ENCODE measurements around the gene CHD5. TPM values are rescaled to one million over a fixed set of nuclear protein-coding genes. Genes with fewer than 3 reads are reported as not detected.
A peak's percentile ranks its signal among the peaks of the same experiment; 100 is the strongest.
"Not testable (repeated sequence)": the region's sequence is repeated elsewhere in the genome, so short reads cannot be mapped to it uniquely, and the experiment has no call there.

The CHD5 gene
- total RNA-seq, 1 experiment from 2014 or later = 0.53 TPM

DNA sequence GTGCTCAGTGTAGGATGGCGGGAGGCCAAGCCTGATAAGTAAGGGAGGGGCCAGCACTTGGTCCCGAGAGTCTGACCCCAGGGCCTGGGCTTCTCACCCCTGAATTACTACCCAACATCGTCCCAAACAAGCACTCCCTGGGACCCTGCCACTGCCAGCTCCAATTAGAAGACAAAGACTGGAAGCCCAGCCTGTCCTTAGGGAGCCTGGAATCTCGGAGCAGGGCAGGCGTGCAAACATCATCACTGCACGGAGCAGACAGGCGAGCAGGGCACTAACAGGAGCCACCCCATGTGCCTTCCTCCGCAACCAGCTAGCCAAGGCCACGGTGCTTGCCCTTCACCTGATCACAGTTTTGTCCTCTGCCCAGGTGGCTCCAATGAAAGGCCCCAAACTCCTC is 111.2 kb downstream of the CHD5 start:
- no peaks in the 10 kb centered on the region for H3K4me1 ChIP-seq (replicated peaks)
- no peaks in the 10 kb centered on the region for H3K27me3 ChIP-seq (replicated peaks)
- no peaks in the 10 kb centered on the region for H3K9me3 ChIP-seq (replicated peaks)
- no peak overlapping the region for H3K4me3 ChIP-seq
- no peaks in the 10 kb centered on the region for H3K36me3 ChIP-seq
- H3K27ac ChIP-seq = no peak overlapping the region
- no peak for DNase-seq (ENCODE audit: low read depth in 1 of 2, low spot score in 2 of 2)

DNA sequence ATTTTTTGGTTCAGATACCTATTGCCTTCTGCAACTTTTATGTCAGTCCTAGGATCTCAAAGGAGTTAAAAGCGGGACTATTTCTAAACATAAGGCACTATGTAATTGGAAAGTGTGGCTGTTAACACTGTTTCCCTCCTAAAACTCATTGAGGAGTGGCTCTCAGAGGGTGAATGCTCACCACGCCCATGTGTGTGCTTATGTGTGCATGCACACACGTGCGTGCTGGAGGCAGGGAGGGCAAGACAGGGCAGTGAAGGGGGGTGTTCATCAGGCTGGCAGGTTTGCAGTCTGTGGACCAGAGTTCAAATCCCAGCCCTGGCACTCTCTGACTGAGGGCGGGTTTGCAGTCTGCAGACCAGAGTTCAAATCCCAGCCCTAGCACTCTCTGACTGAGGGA is 112.0 kb downstream of the CHD5 start:
- no peak for DNase-seq (ENCODE audit: low read depth in 1 of 2, low spot score in 2 of 2)
- H3K9me3 ChIP-seq (replicated peaks) = no peaks in the 10 kb centered on the region
- no peak overlapping the region for H3K27ac ChIP-seq
- H3K36me3 ChIP-seq = no peaks in the 10 kb centered on the region
- no peaks in the 10 kb centered on the region for H3K4me1 ChIP-seq (replicated peaks)
- no peaks in the 10 kb centered on the region for H3K27me3 ChIP-seq (replicated peaks)
- H3K4me3 ChIP-seq = no peak overlapping the region

DNA sequence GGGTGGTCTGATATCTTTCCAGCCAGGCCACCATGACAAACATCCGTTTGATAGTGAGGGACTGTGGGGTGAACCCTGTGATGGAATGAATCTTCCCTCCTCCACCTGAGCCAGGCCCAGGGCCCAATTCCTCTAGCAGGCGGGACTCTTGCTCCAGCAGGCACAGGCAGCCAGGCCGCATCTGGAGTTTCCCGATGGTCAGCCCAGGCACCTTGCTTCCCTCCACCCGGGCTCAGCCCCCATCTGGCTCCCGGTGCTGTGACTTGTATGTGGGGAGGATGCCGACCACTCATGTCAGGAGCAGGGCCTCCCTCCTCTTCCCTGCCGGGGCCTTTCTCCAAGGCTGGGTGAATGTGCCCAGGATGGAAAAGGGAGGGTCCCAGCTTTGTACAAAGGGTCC is 113.4 kb downstream of the CHD5 start:
- Histone ChIP-seq H3K36me3 (no peaks in the 10 kb centered on the region), H3K27ac (no peak overlapping the region)
- DNase-seq (ENCODE audit: low read depth in 1 of 2, low spot score in 2 of 2) = no peak

DNA sequence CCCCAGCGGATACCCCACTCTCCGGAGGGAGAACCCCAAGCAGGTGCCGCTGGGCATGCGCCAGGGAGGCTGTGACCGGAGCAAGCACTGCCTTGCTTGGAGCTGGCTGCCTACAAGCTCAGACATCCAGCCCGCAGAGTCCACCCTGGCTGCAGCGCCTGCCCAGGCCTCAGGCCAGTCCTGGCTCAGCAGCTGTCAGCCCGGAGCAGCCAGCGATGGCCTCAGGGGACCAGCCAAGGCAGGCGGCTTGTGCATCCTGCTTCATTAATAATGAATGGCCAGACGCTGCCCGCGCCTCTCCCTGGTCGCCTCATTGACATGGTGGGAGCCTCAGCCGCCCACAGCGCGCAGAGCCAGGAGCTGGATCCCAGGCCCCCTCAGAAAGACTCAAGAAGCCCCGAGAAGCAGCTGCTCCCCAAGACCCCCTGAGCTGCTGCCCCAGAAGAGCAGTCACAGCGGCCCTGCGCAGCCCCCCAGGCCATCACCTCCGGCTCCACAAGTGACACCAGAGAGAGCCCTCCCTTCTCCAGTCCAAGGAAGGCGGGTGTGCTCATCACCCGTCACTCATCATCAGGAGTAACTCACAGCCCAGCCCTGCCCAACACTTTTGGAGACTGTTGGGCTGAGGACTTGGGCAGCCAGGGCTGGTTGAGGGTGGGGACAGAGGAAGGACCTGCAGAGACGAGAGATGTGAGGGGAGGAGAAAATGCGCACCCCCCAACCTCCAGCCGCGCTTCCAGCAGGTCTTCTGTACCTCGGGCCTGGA is 114.8 kb downstream of the CHD5 start:
- Histone ChIP-seq H3K9me3 (replicated peaks) (no peaks in the 10 kb centered on the region), H3K4me1 (replicated peaks) (no peaks in the 10 kb centered on the region), H3K27ac (no peak overlapping the region), H3K4me3 (no peak overlapping the region), H3K27me3 (replicated peaks) (no peaks in the 10 kb centered on the region), H3K36me3 (no peaks in the 10 kb centered on the region)
- DNase-seq (ENCODE audit: low read depth in 1 of 2, low spot score in 2 of 2) = no peak

More for the DNA sequence above, 113.4 kb downstream of the CHD5 start:
- Histone ChIP-seq H3K4me3 (no peak overlapping the region), H3K27me3 (replicated peaks) (no peaks in the 10 kb centered on the region), H3K4me1 (replicated peaks) (no peaks in the 10 kb centered on the region), H3K9me3 (replicated peaks) (no peaks in the 10 kb centered on the region)

DNA sequence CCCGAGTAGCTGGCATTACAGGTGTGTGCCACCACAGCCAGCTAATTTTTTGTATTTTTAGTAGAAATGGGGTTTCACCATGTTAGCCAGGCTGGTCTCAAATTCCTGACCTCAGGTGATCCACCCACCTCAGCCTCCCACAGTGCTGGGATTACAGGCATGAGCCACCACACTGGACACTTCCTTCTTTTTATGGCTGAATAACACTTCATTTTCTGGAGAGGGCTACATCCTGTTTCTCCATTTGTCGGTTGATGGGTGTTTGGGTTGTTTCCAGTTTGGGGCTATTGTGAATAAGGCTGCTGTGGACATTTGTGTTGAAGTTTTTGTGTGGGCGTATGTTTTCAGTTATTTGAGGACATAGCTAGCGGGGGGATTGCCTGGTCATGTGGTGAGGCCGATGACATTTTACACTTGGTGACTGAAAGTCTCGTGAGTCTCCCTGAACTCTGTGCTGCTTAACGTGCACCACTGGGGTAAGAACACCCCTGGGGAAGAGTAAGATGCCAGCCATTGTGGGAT is 116.5 kb downstream of the CHD5 start:
- not testable (repeated sequence) for H3K4me1 ChIP-seq (replicated peaks); H3K9me3 ChIP-seq (replicated peaks); H3K36me3 ChIP-seq; H3K27ac ChIP-seq; H3K27me3 ChIP-seq (replicated peaks); H3K4me3 ChIP-seq; DNase-seq (ENCODE audit: low read depth in 1 of 2, low spot score in 2 of 2)

DNA sequence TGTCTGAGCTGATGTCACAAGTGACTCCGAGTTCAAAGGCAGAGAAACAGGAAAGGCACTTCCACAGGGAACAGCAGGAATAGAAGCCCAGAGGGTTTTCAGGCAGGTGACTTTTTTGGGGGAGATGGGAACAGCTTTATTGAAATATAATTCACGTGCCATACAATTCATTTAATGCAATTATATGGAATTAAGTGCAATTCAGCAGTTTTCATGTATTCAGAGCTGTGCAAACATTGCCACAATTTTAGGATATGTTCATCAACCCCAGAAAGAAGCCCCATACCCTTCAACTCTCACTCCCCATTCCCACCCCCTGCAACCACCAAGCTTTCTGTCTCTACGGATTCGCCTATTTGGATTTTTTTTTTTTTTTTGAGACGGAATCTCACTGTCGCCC is 117.5 kb downstream of the CHD5 start:
- Histone ChIP-seq H3K4me3 (no peak overlapping the region), H3K27ac (no peak overlapping the region), H3K9me3 (replicated peaks) (no peaks in the 10 kb centered on the region), H3K4me1 (replicated peaks) (no peaks in the 10 kb centered on the region), H3K27me3 (replicated peaks) (no peaks in the 10 kb centered on the region), H3K36me3 (no peaks in the 10 kb centered on the region)
- DNase-seq (ENCODE audit: low read depth in 1 of 2, low spot score in 2 of 2) = no peak

DNA sequence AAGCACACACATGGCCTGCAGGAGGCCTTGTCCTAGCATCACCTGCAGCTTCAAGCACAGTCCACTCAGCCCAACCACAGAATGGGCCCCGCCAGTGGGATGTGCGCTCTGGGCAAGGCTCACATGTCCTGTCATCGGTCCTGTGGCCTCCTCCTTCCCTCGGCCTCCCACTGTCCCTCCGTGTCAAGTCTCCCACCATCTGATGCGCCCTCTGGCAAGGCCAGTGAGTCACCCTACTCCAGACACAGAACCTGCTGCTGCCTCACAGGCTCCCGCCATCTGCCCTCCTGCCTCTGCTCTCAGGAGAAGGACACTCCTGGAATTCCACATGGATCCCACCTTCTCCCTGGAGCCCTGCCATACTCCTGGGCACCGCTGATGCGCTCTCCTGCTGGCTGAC is 120.3 kb downstream of the CHD5 start:
- Histone ChIP-seq H3K36me3 (no peaks in the 10 kb centered on the region), H3K27me3 (replicated peaks) (no peaks in the 10 kb centered on the region), H3K27ac (no peak overlapping the region), H3K4me3 (no peak overlapping the region), H3K9me3 (replicated peaks) (no peaks in the 10 kb centered on the region), H3K4me1 (replicated peaks) (no peaks in the 10 kb centered on the region)
- no peak for DNase-seq (ENCODE audit: low read depth in 1 of 2, low spot score in 2 of 2)

DNA sequence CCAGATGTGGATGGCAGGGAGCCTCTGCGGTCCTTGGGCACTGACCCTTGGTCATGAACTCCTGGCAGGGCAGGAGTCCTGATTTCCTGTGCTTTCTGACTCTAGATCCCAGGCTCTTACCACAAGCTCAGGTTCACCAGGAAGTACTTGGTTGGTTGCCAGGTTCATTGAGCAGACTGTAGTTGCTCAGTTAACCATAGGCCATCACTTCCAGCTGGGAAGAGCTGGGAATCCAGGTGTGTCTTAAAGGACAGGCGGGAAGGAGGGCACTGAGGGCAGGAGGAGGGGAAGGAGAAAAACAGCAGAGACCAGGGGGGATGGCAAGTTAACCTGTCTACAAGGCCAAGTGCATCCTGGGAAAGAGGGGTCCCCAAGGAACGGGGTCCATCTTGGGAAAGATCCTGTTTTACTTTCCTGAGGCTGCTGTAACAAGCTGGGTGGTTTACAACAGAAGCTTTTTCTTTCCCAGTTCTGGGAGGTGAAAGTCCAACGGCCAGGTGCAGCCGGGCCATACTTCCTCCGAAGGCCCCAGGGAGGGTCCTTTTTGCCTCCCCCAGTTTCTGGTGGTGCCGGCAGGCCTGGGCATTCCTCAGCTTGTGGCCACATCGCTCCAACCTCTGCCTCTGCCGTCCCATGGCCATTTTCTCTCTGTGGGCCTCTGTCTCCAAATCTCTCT is 122.8 kb downstream of the CHD5 start:
- no peaks in the 10 kb centered on the region for H3K27me3 ChIP-seq (replicated peaks)
- no peak overlapping the region for H3K27ac ChIP-seq
- H3K9me3 ChIP-seq (replicated peaks) = no peaks in the 10 kb centered on the region
- no peak overlapping the region for H3K4me3 ChIP-seq
- no peak for DNase-seq (ENCODE audit: low read depth in 1 of 2, low spot score in 2 of 2)
- no peaks in the 10 kb centered on the region for H3K4me1 ChIP-seq (replicated peaks)
- no peaks in the 10 kb centered on the region for H3K36me3 ChIP-seq

DNA sequence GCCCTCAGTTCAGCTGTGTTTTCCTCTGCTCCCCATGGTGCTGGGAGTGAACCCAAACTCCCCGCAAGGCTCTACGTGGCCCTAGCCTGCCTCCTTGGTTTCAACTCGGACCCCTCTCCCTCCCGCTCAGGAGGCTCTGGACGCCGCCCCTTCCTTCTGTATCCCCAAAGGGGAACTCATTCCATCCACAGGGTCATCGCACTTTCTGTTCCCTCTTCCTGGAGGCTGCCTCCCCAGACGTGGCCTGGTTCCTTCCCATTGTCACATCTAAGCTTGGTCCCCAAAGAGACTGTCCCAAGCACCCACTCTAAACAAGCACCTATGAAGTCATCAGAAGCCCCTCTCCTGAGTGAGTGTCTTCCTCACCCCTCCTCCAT is 123.6 kb downstream of the CHD5 start:
- Histone ChIP-seq H3K4me3 (no peak overlapping the region), H3K9me3 (replicated peaks) (no peaks in the 10 kb centered on the region), H3K4me1 (replicated peaks) (no peaks in the 10 kb centered on the region), H3K27ac (no peak overlapping the region), H3K36me3 (no peaks in the 10 kb centered on the region), H3K27me3 (replicated peaks) (no peaks in the 10 kb centered on the region)
- no peak for DNase-seq (ENCODE audit: low read depth in 1 of 2, low spot score in 2 of 2)

DNA sequence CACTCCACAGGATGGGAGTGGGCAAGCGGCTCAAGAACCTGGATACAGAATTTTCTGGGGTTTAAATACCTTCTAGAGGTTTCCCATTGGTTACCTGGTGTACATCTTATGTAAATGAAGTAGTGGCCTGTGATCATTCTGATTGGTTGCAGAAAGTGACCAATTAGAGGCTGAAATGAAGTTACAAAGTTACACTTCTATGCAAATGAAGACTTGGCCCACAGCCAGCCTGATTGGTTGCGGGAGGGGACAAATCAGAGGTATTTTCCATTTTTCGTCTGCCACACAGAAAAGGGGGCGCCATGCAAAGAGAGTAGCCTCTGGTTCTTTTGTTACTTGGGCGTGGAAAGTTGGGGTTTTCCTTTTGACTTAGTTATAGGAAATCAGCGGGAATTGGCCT is 125.5 kb downstream of the CHD5 start:
- Histone ChIP-seq H3K4me1 (replicated peaks) (no peaks in the 10 kb centered on the region), H3K27ac (no peak overlapping the region), H3K36me3 (no peaks in the 10 kb centered on the region), H3K9me3 (replicated peaks) (no peaks in the 10 kb centered on the region), H3K4me3 (no peak overlapping the region), H3K27me3 (replicated peaks) (no peaks in the 10 kb centered on the region)
- DNase-seq (ENCODE audit: low read depth in 1 of 2, low spot score in 2 of 2) = no peak

DNA sequence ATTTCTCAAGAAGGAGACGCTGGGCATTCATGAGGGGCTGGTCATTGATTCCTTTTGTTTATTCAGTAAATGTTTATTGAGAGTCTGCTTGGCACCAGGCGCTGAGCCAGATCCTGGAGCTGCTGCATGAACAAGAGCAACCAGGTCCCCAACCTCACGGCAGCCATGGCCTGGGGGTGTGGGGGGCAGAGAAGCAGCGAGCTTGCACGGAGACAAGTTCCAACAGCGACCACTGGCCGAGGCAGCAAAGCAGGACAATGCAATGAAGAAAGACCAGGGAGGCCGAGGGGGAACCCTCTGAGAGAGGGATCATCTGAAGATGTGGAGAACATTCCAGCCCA is 126.9 kb downstream of the CHD5 start:
- Histone ChIP-seq H3K27ac (no peak overlapping the region), H3K4me1 (replicated peaks) (no peaks in the 10 kb centered on the region), H3K9me3 (replicated peaks) (no peaks in the 10 kb centered on the region), H3K27me3 (replicated peaks) (no peaks in the 10 kb centered on the region), H3K4me3 (no peak overlapping the region), H3K36me3 (no peaks in the 10 kb centered on the region)
- no peak for DNase-seq (ENCODE audit: low read depth in 1 of 2, low spot score in 2 of 2)

DNA sequence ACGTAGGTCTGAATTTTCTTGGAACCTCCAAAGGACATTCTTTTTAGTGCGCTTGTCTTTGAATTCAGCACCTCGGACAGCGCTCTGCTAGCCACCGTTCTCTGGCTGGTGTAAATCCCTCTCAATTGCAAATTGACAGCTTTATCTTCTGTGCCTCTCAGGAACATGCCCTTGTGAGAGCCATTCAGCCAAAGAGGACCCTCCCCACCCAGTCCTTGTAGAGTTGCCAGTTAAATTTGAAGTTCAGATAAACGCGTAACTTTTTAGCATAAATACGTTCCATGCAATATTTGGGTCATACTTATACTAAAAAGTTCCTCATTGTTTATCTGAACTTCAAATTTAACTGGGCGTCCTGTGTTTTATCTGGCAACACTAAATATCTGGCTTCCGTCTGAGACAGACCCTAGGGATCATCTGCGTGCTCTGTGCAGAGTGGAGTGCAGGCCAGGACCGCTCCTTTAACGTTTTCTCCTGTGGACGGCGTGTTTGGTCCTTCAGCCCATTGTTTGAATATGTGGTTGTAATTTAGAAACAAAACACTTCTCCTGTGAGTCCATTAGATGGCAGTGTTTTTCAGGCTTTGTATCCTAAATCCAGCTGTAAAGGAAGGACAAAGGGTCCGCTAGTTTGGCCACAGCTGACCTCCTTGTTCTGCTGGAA is 127.4 kb downstream of the CHD5 start:
- H3K27ac ChIP-seq = no peak overlapping the region
- no peaks in the 10 kb centered on the region for H3K36me3 ChIP-seq
- H3K27me3 ChIP-seq (replicated peaks) = no peaks in the 10 kb centered on the region
- H3K4me3 ChIP-seq = no peak overlapping the region
- peak; percentile 48 to 63 for DNase-seq (ENCODE audit: low read depth in 1 of 2, low spot score in 2 of 2)
- no peaks in the 10 kb centered on the region for H3K9me3 ChIP-seq (replicated peaks)
- no peaks in the 10 kb centered on the region for H3K4me1 ChIP-seq (replicated peaks)
